ENCODE data around the gene TNFAIP2.
"Not testable (repeated sequence)": the region's sequence is repeated elsewhere in the genome, so short reads cannot be mapped to it uniquely, and the experiment has no call there.

Gene TNFAIP2

GRCh38 chr14:103156651-103157378 is 33.6 kb downstream of the TNFAIP2 start:
- FAIRE-seq, result no peak

GRCh38 chr14:103157969-103158368 is 34.7 kb downstream of the TNFAIP2 start:
- FAIRE-seq, result no peak

- FAIRE-seq, result no peak
Observed at GRCh38 chr14:103158688-103159087, 35.4 kb downstream of the TNFAIP2 start.

GRCh38 chr14:103160321-103161053 is 37.2 kb downstream of the TNFAIP2 start:
- no peak for FAIRE-seq

GRCh38 chr14:103161054-103161397 is 37.8 kb downstream of the TNFAIP2 start:
- no peak for FAIRE-seq

- FAIRE-seq, result no peak
Observed at GRCh38 chr14:103163199-103163598, 39.9 kb downstream of the TNFAIP2 start.

GRCh38 chr14:103164006-103164405 is 40.7 kb downstream of the TNFAIP2 start:
- FAIRE-seq, result no peak

GRCh38 chr14:103164779-103165178 is 41.5 kb downstream of the TNFAIP2 start:
- no peak for FAIRE-seq

GRCh38 chr14:103165323-103165722 is 42.1 kb downstream of the TNFAIP2 start:
- FAIRE-seq, result no peak

- no peak for FAIRE-seq
Observed at GRCh38 chr14:103169954-103170353, 46.7 kb downstream of the TNFAIP2 start.

GRCh38 chr14:103171206-103171605 is 47.9 kb downstream of the TNFAIP2 start:
- FAIRE-seq, result not testable (repeated sequence)

GRCh38 chr14:103172921-103173320 is 49.7 kb downstream of the TNFAIP2 start:
- FAIRE-seq, result no peak

- not testable (repeated sequence) for FAIRE-seq
Observed at GRCh38 chr14:103173887-103174286, 50.6 kb downstream of the TNFAIP2 start.

GRCh38 chr14:103176176-103176575 is 52.9 kb downstream of the TNFAIP2 start:
- not testable (repeated sequence) for FAIRE-seq

GRCh38 chr14:103177376-103177775 is 54.1 kb downstream of the TNFAIP2 start:
- no peak for FAIRE-seq

- no peak for FAIRE-seq
Observed at GRCh38 chr14:103178521-103178920, 55.3 kb downstream of the TNFAIP2 start.

GRCh38 chr14:103179094-103179493 is 55.8 kb downstream of the TNFAIP2 start:
- no peak for FAIRE-seq

- FAIRE-seq, result no peak
Observed at GRCh38 chr14:103180331-103180730, 57.1 kb downstream of the TNFAIP2 start.

- no peak for FAIRE-seq
Observed at GRCh38 chr14:103184046-103184445, 60.8 kb downstream of the TNFAIP2 start.

GRCh38 chr14:103185051-103186029 is 62.1 kb downstream of the TNFAIP2 start:
- FAIRE-seq, result peak; percentile 89

- no peak for FAIRE-seq
Observed at GRCh38 chr14:103186241-103186822, 63.1 kb downstream of the TNFAIP2 start.
